MM.1S (cell line): Measurements from ENCODE around the gene ASF1A.
"Not testable (repeated sequence)": the region's sequence is repeated elsewhere in the genome, so short reads cannot be mapped to it uniquely, and the experiment has no call there.

Experiments used
- DNase-seq: peaks from one replicate; pipeline ENCODE4 v3.0.0-alpha.2; 2015
- H2AFZ ChIP-seq: fragments of 300-600 bp; sonication (generic); 2 replicates; pipeline ENCODE4 v1.6.0; 2016; ENCODE audit warnings: antibody characterized with exemption, low read length
- H3F3A ChIP-seq: fragments of 300-600 bp; sonication (generic); 2 replicates; pipeline ENCODE4 v1.6.1; 2016; ENCODE audit warnings: mild to moderate bottlenecking, antibody characterized with exemption, low read length, moderate library complexity, mixed read lengths; ENCODE audit not compliant: insufficient read depth
- H3K27ac ChIP-seq: fragments of 300-600 bp; sonication (generic); 2 replicates; pipeline ENCODE4 v1.5.1; 2016; ENCODE audit warnings: mild to moderate bottlenecking, low read length
- H3K27me3 ChIP-seq: fragments of 300-600 bp; sonication (generic); replicated peaks from 2 replicates; pipeline ENCODE4 v1.6.0; 2016; ENCODE audit warnings: low read length; ENCODE audit not compliant: insufficient read depth
- H3K36me3 ChIP-seq: fragments of 300-600 bp; sonication (generic); replicated peaks from 2 replicates; pipeline ENCODE4 v1.6.1; 2016; ENCODE audit warnings: mild to moderate bottlenecking, low read length, mixed read lengths; ENCODE audit not compliant: insufficient read depth
- H3K4me1 ChIP-seq: fragments of 300-600 bp; sonication (generic); 2 replicates; pipeline ENCODE4 v1.6.1; 2016; ENCODE audit warnings: low read length, mixed read lengths
- H3K4me2 ChIP-seq: fragments of 300-600 bp; sonication (generic); 2 replicates; pipeline ENCODE4 v1.6.0; 2016; ENCODE audit warnings: low read depth, low read length
- H3K4me3 ChIP-seq: fragments of 300-600 bp; sonication (generic); 2 replicates; pipeline ENCODE4 v1.5.1; 2016; ENCODE audit warnings: low read length, mixed read lengths
- H3K79me2 ChIP-seq: fragments of 300-600 bp; sonication (generic); 2 replicates; pipeline ENCODE4 v1.6.1; 2016; ENCODE audit warnings: mixed run types, low read length, mixed read lengths
- H3K9ac ChIP-seq: fragments of 300-600 bp; sonication (generic); 2 replicates; pipeline ENCODE4 v1.6.1; 2016; ENCODE audit warnings: low read length, mixed read lengths
- H3K9me2 ChIP-seq: fragments of 300-600 bp; sonication (generic); replicated peaks from 2 replicates; pipeline ENCODE4 v1.6.1; 2016; ENCODE audit warnings: mild to moderate bottlenecking, low read length, mixed read lengths; ENCODE audit not compliant: insufficient read depth
- H3K9me3 ChIP-seq: fragments of 300-600 bp; sonication (generic); replicated peaks from 2 replicates; pipeline ENCODE4 v1.6.1; 2016; ENCODE audit warnings: mild to moderate bottlenecking, low read length, mixed read lengths; ENCODE audit not compliant: insufficient read depth
- H4K20me1 ChIP-seq: fragments of 300-600 bp; sonication (generic); 2 replicates; pipeline ENCODE4 v1.6.1; 2016; ENCODE audit warnings: mild to moderate bottlenecking, low read length, moderate library complexity, mixed read lengths; ENCODE audit not compliant: insufficient read depth
- CTCF ChIP-seq: fragments of 300-600 bp; sonication (generic); IDR thresholded peaks from 2 replicates; pipeline ENCODE4 v1.5.1; 2016; ENCODE audit warnings: antibody characterized with exemption, low read length, mixed read lengths
- EZH2 ChIP-seq: fragments of 300-600 bp; sonication (generic); optimal IDR thresholded peaks from 2 replicates; pipeline ENCODE3; 2017; ENCODE audit warnings: low read depth, mild to moderate bottlenecking, antibody characterized with exemption, low read length, mixed read lengths
- EZH2phosphoT487 ChIP-seq: fragments of 300-600 bp; sonication (generic); IDR thresholded peaks from 2 replicates; pipeline ENCODE4 v1.6.1; 2018; ENCODE audit warnings: antibody characterized with exemption, low read length

The ASF1A gene

GRCh38 chr6:118865100-118865391 is 28.9 kb upstream of the ASF1A start:
- TF ChIP-seq CTCF: no peak
- TF ChIP-seq EZH2: no peak
- TF ChIP-seq EZH2phosphoT487: no peak
- Histone ChIP-seq H3K36me3 (no peaks in the 10 kb centered on the region), H3K4me3 (no peak overlapping the region), H3K27me3 (no peaks in the 10 kb centered on the region), H3K9ac (no peak overlapping the region), H3K9me3 (no peaks in the 10 kb centered on the region), H3K79me2 (no peaks in the 10 kb centered on the region), H3F3A (no peaks in the 10 kb centered on the region), H3K27ac (no peak overlapping the region), H3K9me2 (no peaks in the 10 kb centered on the region), H3K4me2 (no peak overlapping the region), H4K20me1 (no peaks in the 10 kb centered on the region), H2AFZ (no peak overlapping the region), H3K4me1 (no peaks in the 10 kb centered on the region)
- DNase-seq: no peak

GRCh38 chr6:118867181-118867580 is 26.8 kb upstream of the ASF1A start:
- no peak overlapping the region for H2AFZ ChIP-seq
- H3F3A ChIP-seq: no peaks in the 10 kb centered on the region
- no peaks in the 10 kb centered on the region for H3K79me2 ChIP-seq
- TF ChIP-seq EZH2phosphoT487: no peak
- TF ChIP-seq EZH2: no peak
- no peak for TF ChIP-seq CTCF
- H3K9me3 ChIP-seq: no peaks in the 10 kb centered on the region
- no peaks in the 10 kb centered on the region for H3K36me3 ChIP-seq
- H3K4me1 ChIP-seq: no peaks in the 10 kb centered on the region
- H3K27ac ChIP-seq: no peak overlapping the region
- H3K27me3 ChIP-seq: no peaks in the 10 kb centered on the region
- no peaks in the 10 kb centered on the region for H4K20me1 ChIP-seq
- no peak overlapping the region for H3K4me3 ChIP-seq
- no peaks in the 10 kb centered on the region for H3K9me2 ChIP-seq
- no peak overlapping the region for H3K4me2 ChIP-seq
- no peak for DNase-seq
- H3K9ac ChIP-seq: no peak overlapping the region

GRCh38 chr6:118868901-118869300 is 25.1 kb upstream of the ASF1A start:
- not testable (repeated sequence) for H3F3A ChIP-seq, H3K4me1 ChIP-seq, H3K9me2 ChIP-seq, H3K9ac ChIP-seq, H3K4me3 ChIP-seq, H3K9me3 ChIP-seq, H3K27ac ChIP-seq, H3K4me2 ChIP-seq, H3K36me3 ChIP-seq, H4K20me1 ChIP-seq, DNase-seq, H3K27me3 ChIP-seq, H3K79me2 ChIP-seq, H2AFZ ChIP-seq

GRCh38 chr6:118869350-118869749 is 24.6 kb upstream of the ASF1A start:
- Histone ChIP-seq H3K27ac (no peak overlapping the region), H3K9me3 (no peaks in the 10 kb centered on the region), H3K79me2 (no peaks in the 10 kb centered on the region), H3K9ac (no peak overlapping the region), H3K4me1 (no peaks in the 10 kb centered on the region), H2AFZ (no peak overlapping the region), H3F3A (no peaks in the 10 kb centered on the region), H3K4me3 (no peak overlapping the region), H3K36me3 (no peaks in the 10 kb centered on the region), H3K9me2 (no peaks in the 10 kb centered on the region), H3K27me3 (no peaks in the 10 kb centered on the region), H4K20me1 (no peaks in the 10 kb centered on the region), H3K4me2 (no peak overlapping the region)
- DNase-seq: no peak
- TF ChIP-seq EZH2: no peak
- TF ChIP-seq EZH2phosphoT487: no peak
- no peak for TF ChIP-seq CTCF
